Suppressor macrophage treated with lipopolysaccharide for 1 hour (primary cell): ENCODE measurements around the gene ZNF469.

ENCODE experiments used
- DNase-seq, 3 donors: peaks; one replicate each; pipeline ENCODE4 v3.0.0-alpha.2; 2020 to 2022

Gene ZNF469

GRCh38 chr16:88380099-88380498 lies 2.7 kb upstream of the ZNF469 start:
- no peak for DNase-seq

- DNase-seq = no peak
Measured at GRCh38 chr16:88380619-88381018, 2.1 kb upstream of the ZNF469 start.

GRCh38 chr16:88381820-88382451 lies 823 bp upstream of the ZNF469 start:
- no peak for DNase-seq

GRCh38 chr16:88383401-88384221 lies 852 bp downstream of the ZNF469 start:
- DNase-seq = peak in 2 of 3 donors; percentile 47 to 73

- peak in 1 of 3 donors; percentile 6 for DNase-seq
Measured at GRCh38 chr16:88384222-88385111, 1.7 kb downstream of the ZNF469 start.

GRCh38 chr16:88385112-88385594 lies 2.4 kb downstream of the ZNF469 start:
- no peak for DNase-seq

- no peak for DNase-seq
Measured at GRCh38 chr16:88385831-88386815, 3.4 kb downstream of the ZNF469 start.

- DNase-seq = no peak
Measured at GRCh38 chr16:88387180-88387765, 4.5 kb downstream of the ZNF469 start.

GRCh38 chr16:88387941-88388627 lies 5.3 kb downstream of the ZNF469 start:
- DNase-seq = no peak

- no peak for DNase-seq
Measured at GRCh38 chr16:88389191-88389590, 6.4 kb downstream of the ZNF469 start.

- no peak for DNase-seq
Measured at GRCh38 chr16:88389621-88390160, 6.9 kb downstream of the ZNF469 start.

GRCh38 chr16:88390265-88390664 lies 7.5 kb downstream of the ZNF469 start:
- DNase-seq = peak in 1 of 3 donors; percentile 14

GRCh38 chr16:88390735-88391134 lies 8.0 kb downstream of the ZNF469 start:
- peak in 1 of 3 donors; percentile 11 for DNase-seq

- no peak for DNase-seq
Measured at GRCh38 chr16:88391144-88391850, 8.5 kb downstream of the ZNF469 start.

- no peak for DNase-seq
Measured at GRCh38 chr16:88392111-88392510, 9.4 kb downstream of the ZNF469 start.

- no peak for DNase-seq
Measured at GRCh38 chr16:88392616-88393015, 9.9 kb downstream of the ZNF469 start.

GRCh38 chr16:88393034-88393433 lies 10.3 kb downstream of the ZNF469 start:
- DNase-seq = no peak

GRCh38 chr16:88393571-88393970 lies 10.8 kb downstream of the ZNF469 start:
- no peak for DNase-seq

- no peak for DNase-seq
Measured at GRCh38 chr16:88394426-88394825, 11.7 kb downstream of the ZNF469 start.
